OCI-LY1 (cell line): ENCODE data around the gene HMCN2.

Source experiments
- H2AFZ ChIP-seq: fragments of 200-600 bp; sonication (generic), shearing (Covaris generic); 2 replicates; pipeline ENCODE4 v1.6.0; 2014; ENCODE audit warnings: antibody characterized with exemption, mild to moderate bottlenecking, low read length
- H3F3A ChIP-seq: fragments of 200-600 bp; sonication (generic), shearing (Covaris generic); 2 replicates; pipeline ENCODE4 v1.6.0; 2014; ENCODE audit warnings: mild to moderate bottlenecking, antibody characterized with exemption, low read length, moderate library complexity; ENCODE audit not compliant: insufficient read depth
- H3K27ac ChIP-seq: fragments of 200-600 bp; sonication (generic); 2 replicates; pipeline ENCODE4 v1.5.1; 2014; ENCODE audit warnings: low read length, mixed run types, mild to moderate bottlenecking, low read depth; ENCODE audit not compliant: poor library complexity, severe bottlenecking
- H3K27me3 ChIP-seq: fragments of 200-600 bp; sonication (generic); 2 replicates; pipeline ENCODE4 v1.6.0; 2014; ENCODE audit warnings: antibody characterized with exemption, mild to moderate bottlenecking, low read length, moderate library complexity; ENCODE audit not compliant: insufficient read depth
- H3K36me3 ChIP-seq: fragments of 200-600 bp; sonication (generic); 2 replicates; pipeline ENCODE4 v1.6.1; 2014; ENCODE audit warnings: mild to moderate bottlenecking, antibody characterized with exemption, low read length, moderate library complexity, mixed read lengths; ENCODE audit not compliant: insufficient read depth
- H3K4me1 ChIP-seq: fragments of 200-600 bp; sonication (generic); 2 replicates; pipeline ENCODE4 v1.5.1; 2014; ENCODE audit warnings: mild to moderate bottlenecking, low read length, moderate library complexity; ENCODE audit not compliant: insufficient read depth, severe bottlenecking
- H3K4me2 ChIP-seq: fragments of 200-600 bp; sonication (generic), shearing (Covaris generic); 2 replicates; pipeline ENCODE4 v1.6.1; 2014; ENCODE audit warnings: low read length
- H3K4me3 ChIP-seq: fragments of 200-600 bp; sonication (generic); 2 replicates; pipeline ENCODE4 v1.5.1; 2014; ENCODE audit warnings: low read length, low read depth, mild to moderate bottlenecking, mixed read lengths; ENCODE audit not compliant: poor library complexity, severe bottlenecking
- H3K79me2 ChIP-seq: fragments of 200-600 bp; shearing (Covaris generic); 2 replicates; pipeline ENCODE4 v1.6.1; 2016; ENCODE audit warnings: mixed run types, low read length, mixed read lengths; ENCODE audit not compliant: insufficient read depth
- H3K9ac ChIP-seq: fragments of 200-600 bp; sonication (generic), shearing (Covaris generic); 2 replicates; pipeline ENCODE4 v1.6.1; 2014; ENCODE audit warnings: mild to moderate bottlenecking, low read length, mixed read lengths
- H3K9me2 ChIP-seq: fragments of 200-600 bp; sonication (generic), shearing (Covaris generic); 2 replicates; pipeline ENCODE4 v1.6.1; 2014; ENCODE audit warnings: low read depth, mild to moderate bottlenecking, low read length, mixed read lengths
- H3K9me3 ChIP-seq: fragments of 200-600 bp; shearing (Covaris generic); 2 replicates; pipeline ENCODE4 v1.6.1; 2014; ENCODE audit warnings: low read length, mixed read lengths
- H4K20me1 ChIP-seq: fragments of 200-600 bp; sonication (generic), shearing (Covaris generic); 2 replicates; pipeline ENCODE4 v1.6.0; 2016; ENCODE audit warnings: mild to moderate bottlenecking, low read length; ENCODE audit not compliant: insufficient read depth
- EZH2 ChIP-seq: fragments of 200-600 bp; sonication (generic), shearing (Covaris generic); IDR thresholded peaks from 2 replicates; pipeline ENCODE4 v1.8.0; 2017; ENCODE audit warnings: borderline replicate concordance, mixed run types, mild to moderate bottlenecking, antibody characterized with exemption, low read length, moderate library complexity, mixed read lengths
- TF ChIP-seq, protein P1 (sequence below): fragments of 200-600 bp; sonication (generic), shearing (Covaris generic); IDR thresholded peaks from 2 replicates; pipeline ENCODE4 v1.5.1; 2017; ENCODE audit warnings: mild to moderate bottlenecking, antibody characterized with exemption, low read length, moderate library complexity, mixed read lengths

The HMCN2 gene

GRCh38 chr9:130319944-130320712 is 54.6 kb downstream of the HMCN2 start:
- H3K9me3 ChIP-seq, result no peaks in the 10 kb centered on the region
- H3K36me3 ChIP-seq, result no peaks in the 10 kb centered on the region
- H3K27me3 ChIP-seq, result peaks cover 7% of the 10 kb centered on the region; the same call in 1 of the 2 replicates
- no peaks in the 10 kb centered on the region for H3K4me1 ChIP-seq
- TF ChIP-seq, protein P1, sequence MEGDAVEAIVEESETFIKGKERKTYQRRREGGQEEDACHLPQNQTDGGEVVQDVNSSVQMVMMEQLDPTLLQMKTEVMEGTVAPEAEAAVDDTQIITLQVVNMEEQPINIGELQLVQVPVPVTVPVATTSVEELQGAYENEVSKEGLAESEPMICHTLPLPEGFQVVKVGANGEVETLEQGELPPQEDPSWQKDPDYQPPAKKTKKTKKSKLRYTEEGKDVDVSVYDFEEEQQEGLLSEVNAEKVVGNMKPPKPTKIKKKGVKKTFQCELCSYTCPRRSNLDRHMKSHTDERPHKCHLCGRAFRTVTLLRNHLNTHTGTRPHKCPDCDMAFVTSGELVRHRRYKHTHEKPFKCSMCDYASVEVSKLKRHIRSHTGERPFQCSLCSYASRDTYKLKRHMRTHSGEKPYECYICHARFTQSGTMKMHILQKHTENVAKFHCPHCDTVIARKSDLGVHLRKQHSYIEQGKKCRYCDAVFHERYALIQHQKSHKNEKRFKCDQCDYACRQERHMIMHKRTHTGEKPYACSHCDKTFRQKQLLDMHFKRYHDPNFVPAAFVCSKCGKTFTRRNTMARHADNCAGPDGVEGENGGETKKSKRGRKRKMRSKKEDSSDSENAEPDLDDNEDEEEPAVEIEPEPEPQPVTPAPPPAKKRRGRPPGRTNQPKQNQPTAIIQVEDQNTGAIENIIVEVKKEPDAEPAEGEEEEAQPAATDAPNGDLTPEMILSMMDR, result no peak
- no peak overlapping the region for H3K4me2 ChIP-seq
- H3K9ac ChIP-seq, result no peak overlapping the region
- no peak overlapping the region for H3K27ac ChIP-seq
- no peaks in the 10 kb centered on the region for H4K20me1 ChIP-seq
- H3K9me2 ChIP-seq, result no peaks in the 10 kb centered on the region
- H3F3A ChIP-seq, result no peaks in the 10 kb centered on the region
- no peak overlapping the region for H3K4me3 ChIP-seq
- no peaks in the 10 kb centered on the region for H3K79me2 ChIP-seq
- no peak overlapping the region for H2AFZ ChIP-seq

DNA sequence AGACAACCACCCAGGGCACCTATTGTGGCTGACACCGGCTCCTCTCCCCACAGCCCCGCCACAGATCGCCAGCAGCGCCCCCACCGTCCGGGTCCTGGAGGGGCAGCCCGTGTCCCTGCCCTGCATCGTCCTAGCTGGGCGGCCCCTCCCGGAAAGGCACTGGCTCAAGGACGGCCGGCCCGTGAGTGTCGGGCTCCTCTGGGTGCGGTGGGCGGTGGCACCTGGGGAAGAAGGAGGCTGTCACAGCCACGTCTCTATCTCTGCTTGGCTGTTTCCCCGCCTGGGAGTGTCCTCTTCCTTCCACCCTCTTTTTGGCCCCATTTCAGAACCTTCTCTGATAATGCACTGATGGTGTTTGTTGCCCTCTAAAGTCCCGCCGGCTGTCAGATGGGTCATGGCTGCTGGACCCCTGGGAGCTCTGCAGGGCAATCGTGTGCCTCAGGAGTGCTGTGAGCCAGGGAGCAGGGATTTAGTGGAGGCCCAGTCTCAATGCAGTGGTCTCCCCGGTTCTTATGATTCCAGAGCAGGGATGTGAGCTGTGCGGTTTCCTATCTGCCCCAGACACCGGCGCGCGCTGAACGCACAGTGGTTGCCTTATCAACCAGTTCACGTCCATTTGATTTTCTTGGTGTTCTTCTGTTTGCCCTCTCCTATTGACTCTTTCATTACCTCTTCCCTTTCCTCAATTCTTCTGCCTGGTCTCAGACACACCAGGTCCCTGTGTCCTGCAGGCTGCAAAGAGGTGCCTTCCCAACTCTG is 55.3 kb downstream of the HMCN2 start:
- no peaks in the 10 kb centered on the region for H3K79me2 ChIP-seq
- TF ChIP-seq, protein P1, result no peak
- TF ChIP-seq EZH2, result no peak
- H2AFZ ChIP-seq, result no peak overlapping the region
- no peak overlapping the region for H3K27ac ChIP-seq
- H3K9me3 ChIP-seq, result no peaks in the 10 kb centered on the region
- no peaks in the 10 kb centered on the region for H3K36me3 ChIP-seq
- H3K9me2 ChIP-seq, result no peaks in the 10 kb centered on the region
- peaks cover 7% of the 10 kb centered on the region; the same call in 1 of the 2 replicates for H3K27me3 ChIP-seq
- H3K4me1 ChIP-seq, result no peaks in the 10 kb centered on the region
- H4K20me1 ChIP-seq, result no peaks in the 10 kb centered on the region
- no peak overlapping the region for H3K9ac ChIP-seq
- no peaks in the 10 kb centered on the region for H3F3A ChIP-seq
- H3K4me2 ChIP-seq, result no peak overlapping the region
- H3K4me3 ChIP-seq, result no peak overlapping the region

DNA sequence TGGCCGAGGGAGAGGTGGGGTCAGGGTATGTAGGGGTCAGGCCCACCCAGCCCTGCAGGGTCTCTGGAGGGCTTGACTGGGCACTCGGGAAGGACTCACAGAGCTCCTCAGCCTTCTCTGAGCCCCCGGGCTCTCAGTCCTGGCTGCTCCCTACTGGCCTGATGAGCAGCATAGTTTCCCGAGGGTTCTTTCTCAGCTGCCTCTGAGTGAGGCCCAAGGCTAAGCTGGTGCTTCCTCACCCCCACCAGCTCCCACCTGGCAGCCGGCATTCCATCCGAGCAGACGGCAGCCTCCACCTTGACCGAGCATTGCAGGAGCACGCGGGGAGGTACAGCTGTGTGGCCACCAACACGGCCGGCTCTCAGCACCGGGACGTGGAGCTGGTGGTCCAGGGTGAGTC is 56.0 kb downstream of the HMCN2 start:
- Histone ChIP-seq H3K4me1 (no peaks in the 10 kb centered on the region), H3K4me3 (no peak overlapping the region), H3K9me2 (no peaks in the 10 kb centered on the region), H2AFZ (no peak overlapping the region), H3K27ac (no peak overlapping the region), H3F3A (no peaks in the 10 kb centered on the region), H3K4me2 (no peak overlapping the region), H3K36me3 (no peaks in the 10 kb centered on the region), H4K20me1 (no peaks in the 10 kb centered on the region), H3K9me3 (no peaks in the 10 kb centered on the region), H3K79me2 (no peaks in the 10 kb centered on the region), H3K9ac (no peak overlapping the region), H3K27me3 (peaks cover 9% of the 10 kb centered on the region; the same call in 1 of the 2 replicates)
- TF ChIP-seq, protein P1, result no peak
- TF ChIP-seq EZH2, result no peak
